Measurements from ENCODE around the gene MEIOSIN. TPM values are rescaled to one million over a fixed set of nuclear protein-coding genes. Genes with fewer than 3 reads are reported as not detected.

MEIOSIN gene
- total and polyA plus RNA-seq, 2 of the 13 experiments (the other 11 are each of a cell fraction or from before 2014, with no cell fraction given) = not detected

- TF ChIP-seq, protein P1, sequence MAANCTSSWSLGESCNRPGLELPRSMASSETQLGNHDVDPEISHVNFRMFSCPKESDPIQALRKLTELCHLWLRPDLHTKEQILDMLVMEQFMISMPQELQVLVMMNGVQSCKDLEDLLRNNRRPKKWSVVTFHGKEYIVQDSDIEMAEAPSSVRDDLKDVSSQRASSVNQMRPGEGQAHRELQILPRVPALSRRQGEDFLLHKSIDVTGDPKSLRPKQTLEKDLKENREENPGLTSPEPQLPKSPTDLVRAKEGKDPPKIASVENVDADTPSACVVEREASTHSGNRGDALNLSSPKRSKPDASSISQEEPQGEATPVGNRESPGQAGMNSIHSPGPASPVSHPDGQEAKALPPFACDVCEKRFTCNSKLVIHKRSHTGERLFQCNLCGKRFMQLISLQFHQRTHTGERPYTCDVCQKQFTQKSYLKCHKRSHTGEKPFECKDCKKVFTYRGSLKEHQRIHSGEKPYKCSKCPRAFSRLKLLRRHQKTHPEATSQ (CRISPR knock-in tag; IDR thresholded peaks at IDR 0.05; ENCODE audit: borderline replicate concordance) = no peak
- TF ChIP-seq, protein P2, sequence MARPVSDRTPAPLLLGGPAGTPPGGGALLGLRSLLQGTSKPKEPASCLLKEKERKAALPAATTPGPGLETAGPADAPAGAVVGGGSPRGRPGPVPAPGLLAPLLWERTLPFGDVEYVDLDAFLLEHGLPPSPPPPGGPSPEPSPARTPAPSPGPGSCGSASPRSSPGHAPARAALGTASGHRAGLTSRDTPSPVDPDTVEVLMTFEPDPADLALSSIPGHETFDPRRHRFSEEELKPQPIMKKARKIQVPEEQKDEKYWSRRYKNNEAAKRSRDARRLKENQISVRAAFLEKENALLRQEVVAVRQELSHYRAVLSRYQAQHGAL (CRISPR knock-in tag; IDR thresholded peaks at IDR 0.05; ENCODE audit: not compliant biosample characterization) = no peak
- TF ChIP-seq HMGXB4 (CRISPR knock-in tag; IDR thresholded peaks at IDR 0.05; ENCODE audit: borderline replicate concordance in 1 of 2, low read depth in 1 of 2) (peak; percentile 38 to 92; a peak in 2 of 4 replicates), BRCA1 (CRISPR knock-in tag; IDR thresholded peaks at IDR 0.05) (no peak), FOXK2 (IDR thresholded peaks at IDR 0.05) (no peak), HDAC6 (IDR thresholded peaks at IDR 0.05; ENCODE audit: low read depth, low read length) (no peak), NFE2L2 (IDR thresholded peaks at IDR 0.05; ENCODE audit: low read length) (no peak), ZNF709 (CRISPR knock-in tag; IDR thresholded peaks at IDR 0.05) (no peak), SNRNP70 (IDR thresholded peaks at IDR 0.05; ENCODE audit: low read depth, low read length) (no peak), ZNF33A (CRISPR knock-in tag; IDR thresholded peaks at IDR 0.05; ENCODE audit: borderline replicate concordance) (no peak), ZBTB7A (CRISPR knock-in tag; IDR thresholded peaks at IDR 0.05) (0 out of 2 replicates have a peak, but pooled peaks have one; percentile 39), ARID5B (CRISPR knock-in tag; IDR thresholded peaks at IDR 0.05) (no peak), ZFP90 (CRISPR knock-in tag; IDR thresholded peaks at IDR 0.05; ENCODE audit: borderline replicate concordance) (no peak), KMT2A (CRISPR knock-in tag; IDR thresholded peaks at IDR 0.05) (no peak), POLR2AphosphoS2 (IDR thresholded peaks at IDR 0.05; ENCODE audit: low read depth, low read length) (no peak), PAWR (CRISPR knock-in tag; IDR thresholded peaks at IDR 0.05; ENCODE audit: borderline replicate concordance) (no peak), WIZ (CRISPR knock-in tag; IDR thresholded peaks at IDR 0.05) (no peak), BRD4 (CRISPR knock-in tag; IDR thresholded peaks at IDR 0.05) (no peak)
- TF ChIP-seq, protein P3, sequence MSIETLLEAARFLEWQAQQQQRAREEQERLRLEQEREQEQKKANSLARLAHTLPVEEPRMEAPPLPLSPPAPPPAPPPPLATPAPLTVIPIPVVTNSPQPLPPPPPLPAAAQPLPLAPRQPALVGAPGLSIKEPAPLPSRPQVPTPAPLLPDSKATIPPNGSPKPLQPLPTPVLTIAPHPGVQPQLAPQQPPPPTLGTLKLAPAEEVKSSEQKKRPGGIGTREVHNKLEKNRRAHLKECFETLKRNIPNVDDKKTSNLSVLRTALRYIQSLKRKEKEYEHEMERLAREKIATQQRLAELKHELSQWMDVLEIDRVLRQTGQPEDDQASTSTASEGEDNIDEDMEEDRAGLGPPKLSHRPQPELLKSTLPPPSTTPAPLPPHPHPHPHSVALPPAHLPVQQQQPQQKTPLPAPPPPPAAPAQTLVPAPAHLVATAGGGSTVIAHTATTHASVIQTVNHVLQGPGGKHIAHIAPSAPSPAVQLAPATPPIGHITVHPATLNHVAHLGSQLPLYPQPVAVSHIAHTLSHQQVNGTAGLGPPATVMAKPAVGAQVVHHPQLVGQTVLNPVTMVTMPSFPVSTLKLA (IDR thresholded peaks at IDR 0.05) = peak; percentile 18; the same call in 1 of the 2 replicates
These were observed 2.6 kb upstream of the MEIOSIN start, which contains the start of gene FBXO46 (continued) for GRCh38 chr19:45730368-45731288.

Measured in HepG2 (cell line).